Astrocyte (in vitro differentiated cells and primary cell): ENCODE results near the gene STARD13.

Experiments used
- CTCF ChIP-seq: IDR thresholded peaks from 2 replicates; pipeline ENCODE4 v1.5.1; 2011; ENCODE audit warnings: low read depth, mild to moderate bottlenecking, inconsistent platforms, low read length, moderate library complexity; ENCODE audit not compliant: insufficient read depth
- EZH2 ChIP-seq: IDR thresholded peaks from 2 replicates; pipeline ENCODE4 v1.6.1; 2012; ENCODE audit warnings: mild to moderate bottlenecking, low read length, inconsistent platforms; ENCODE audit not compliant: insufficient read depth

- TF ChIP-seq CTCF (no peak), EZH2 (no peak)
These were observed 43.1 kb upstream of the STARD13 start for GRCh38 chr13:33328701-33329100.
